SW 1271 (cell line): ENCODE results near the gene FNBP1.

Experiments used
- DNase-seq, 2 experiments: peaks; one replicate each; lab custom pipeline; 2025; lab: John Stamatoyannopoulos, UW

The FNBP1 gene

DNA sequence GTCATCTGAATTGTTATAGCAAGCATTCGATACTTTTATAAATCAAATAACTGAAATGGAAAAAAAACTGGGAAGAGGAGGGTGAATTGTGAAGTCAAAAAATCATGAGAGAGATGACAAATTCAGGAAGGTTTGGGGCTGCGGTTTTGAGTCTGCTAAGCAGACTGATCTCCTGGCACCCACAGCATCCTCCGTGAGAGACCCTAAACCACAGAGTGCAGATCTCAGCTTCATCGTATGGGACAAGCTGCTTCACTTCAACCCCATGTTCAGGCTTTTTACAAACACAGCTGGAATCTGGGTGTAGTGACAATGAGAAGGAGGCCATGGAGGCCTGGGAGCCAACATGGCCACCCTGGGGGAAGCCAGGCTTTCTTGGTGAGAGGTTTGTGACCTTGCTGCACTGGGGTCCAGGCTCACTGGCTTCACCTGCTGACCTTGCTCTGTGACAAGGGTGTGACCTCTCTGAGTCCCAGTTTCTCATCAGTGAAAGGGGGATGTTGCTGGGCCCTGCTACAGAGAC, 188.3 kb downstream of the FNBP1 start:
- DNase-seq = no peak

DNA sequence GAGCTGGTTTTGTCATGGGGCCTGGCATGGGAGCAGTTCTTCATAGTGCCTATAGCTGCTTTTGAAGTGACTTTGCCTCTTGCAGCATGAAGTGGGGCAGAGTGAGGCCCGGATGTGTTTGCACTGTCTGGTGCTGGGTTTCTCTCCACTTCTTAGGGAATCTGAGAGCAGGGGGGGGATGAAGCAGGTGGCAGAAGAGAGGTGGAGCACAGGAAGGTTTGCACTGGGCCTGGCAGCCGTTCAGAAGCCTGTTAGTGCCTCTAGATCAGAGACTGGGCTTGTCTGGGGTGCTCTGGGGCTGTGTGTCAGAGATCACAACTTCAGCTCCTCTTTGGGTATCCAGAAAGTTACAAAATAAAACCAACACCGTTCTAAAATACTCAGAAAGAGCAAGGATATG, 189.4 kb downstream of the FNBP1 start:
- no peak for DNase-seq

DNA sequence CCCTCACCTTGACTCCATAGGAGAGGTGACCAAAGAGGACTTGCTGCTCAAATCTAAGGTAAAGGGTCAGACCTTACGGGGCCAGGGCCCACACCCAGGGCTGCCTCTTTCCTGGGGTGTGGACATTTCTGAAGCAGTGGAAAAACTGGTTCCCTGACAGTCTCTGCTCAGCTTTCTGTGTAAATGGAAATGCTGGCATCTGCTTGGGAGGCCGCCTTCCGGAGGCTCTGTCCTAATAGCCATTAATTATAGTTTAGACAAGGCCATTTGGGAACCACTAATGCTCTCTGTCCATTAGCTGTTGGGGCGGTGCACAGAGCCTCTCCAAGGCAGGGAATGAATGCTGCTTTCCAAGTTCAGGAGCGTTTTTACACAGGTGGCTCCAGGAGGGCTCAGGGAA, 190.4 kb downstream of the FNBP1 start:
- no peak for DNase-seq

DNA sequence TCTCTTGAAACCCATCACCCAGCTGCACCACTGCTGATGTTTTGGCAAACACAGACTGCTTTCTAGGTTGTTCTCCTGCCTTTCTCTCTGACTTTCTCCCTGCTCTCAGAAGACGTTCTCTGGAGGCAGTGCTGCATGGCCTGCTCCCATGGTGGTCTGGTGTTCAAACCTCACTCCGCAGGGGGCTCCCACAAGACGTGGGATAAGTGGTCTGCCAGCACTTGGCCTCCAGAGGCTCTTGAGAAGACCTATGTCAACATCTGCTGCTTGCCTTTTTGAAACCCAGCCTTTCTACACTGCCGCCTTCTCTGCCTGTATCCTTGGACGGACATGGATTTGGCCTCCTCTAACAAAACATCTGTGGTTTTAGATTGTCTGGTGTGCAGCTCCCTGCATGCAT, 191.2 kb downstream of the FNBP1 start:
- no peak for DNase-seq

DNA sequence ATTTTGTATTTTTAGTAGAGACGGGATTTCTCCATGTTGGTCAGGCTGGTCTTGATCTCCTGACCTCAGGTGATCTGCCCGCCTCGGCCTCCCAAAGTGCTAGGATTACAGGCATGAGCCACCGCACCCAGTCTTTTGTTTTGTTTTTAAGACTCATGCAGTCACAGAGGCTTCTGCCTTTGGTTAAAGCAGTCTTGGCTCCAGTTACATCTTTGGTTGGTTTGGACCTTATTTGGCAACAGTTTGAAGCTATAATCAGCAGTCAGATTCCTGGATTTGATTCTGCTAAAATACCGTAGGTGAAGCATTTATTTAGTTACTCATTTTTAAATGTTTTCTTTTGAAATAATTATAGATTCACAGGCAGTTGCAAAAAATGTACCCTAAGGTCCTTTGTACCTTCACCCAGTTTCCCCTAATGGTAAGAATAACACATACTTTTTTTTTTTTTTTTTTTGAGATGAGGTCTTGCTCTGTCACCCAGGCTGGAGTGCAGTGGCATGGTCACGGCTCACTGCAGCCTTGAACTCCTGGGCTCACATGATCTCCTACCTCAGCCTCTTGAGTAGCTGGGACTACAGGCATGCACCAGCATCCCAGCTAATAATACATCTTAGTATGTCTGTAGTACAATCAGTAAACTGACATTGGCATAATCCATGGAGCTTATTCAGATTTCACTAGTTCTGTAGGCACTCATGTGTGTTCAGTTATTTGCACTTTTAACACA, 192.0 kb downstream of the FNBP1 start:
- DNase-seq = no peak

DNA sequence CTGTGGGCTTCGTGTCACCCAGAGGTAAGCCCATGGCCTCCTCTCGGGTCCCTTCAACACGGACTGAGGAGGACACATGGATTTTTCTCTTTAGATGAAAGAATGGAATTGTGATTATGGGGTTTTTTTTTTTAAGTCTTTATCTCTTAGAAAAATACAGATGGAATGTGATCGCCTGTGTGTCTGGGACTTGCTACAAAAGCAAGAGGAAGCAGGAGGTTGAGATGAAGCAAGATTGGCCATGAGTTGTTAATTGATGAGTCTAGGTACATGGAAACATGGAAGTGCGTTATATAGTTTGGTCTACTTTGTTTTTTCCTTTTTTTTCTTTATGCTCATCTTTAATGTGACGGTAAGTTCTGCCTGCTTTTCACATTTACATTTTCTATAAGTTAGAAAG, 193.1 kb downstream of the FNBP1 start:
- DNase-seq = no peak

DNA sequence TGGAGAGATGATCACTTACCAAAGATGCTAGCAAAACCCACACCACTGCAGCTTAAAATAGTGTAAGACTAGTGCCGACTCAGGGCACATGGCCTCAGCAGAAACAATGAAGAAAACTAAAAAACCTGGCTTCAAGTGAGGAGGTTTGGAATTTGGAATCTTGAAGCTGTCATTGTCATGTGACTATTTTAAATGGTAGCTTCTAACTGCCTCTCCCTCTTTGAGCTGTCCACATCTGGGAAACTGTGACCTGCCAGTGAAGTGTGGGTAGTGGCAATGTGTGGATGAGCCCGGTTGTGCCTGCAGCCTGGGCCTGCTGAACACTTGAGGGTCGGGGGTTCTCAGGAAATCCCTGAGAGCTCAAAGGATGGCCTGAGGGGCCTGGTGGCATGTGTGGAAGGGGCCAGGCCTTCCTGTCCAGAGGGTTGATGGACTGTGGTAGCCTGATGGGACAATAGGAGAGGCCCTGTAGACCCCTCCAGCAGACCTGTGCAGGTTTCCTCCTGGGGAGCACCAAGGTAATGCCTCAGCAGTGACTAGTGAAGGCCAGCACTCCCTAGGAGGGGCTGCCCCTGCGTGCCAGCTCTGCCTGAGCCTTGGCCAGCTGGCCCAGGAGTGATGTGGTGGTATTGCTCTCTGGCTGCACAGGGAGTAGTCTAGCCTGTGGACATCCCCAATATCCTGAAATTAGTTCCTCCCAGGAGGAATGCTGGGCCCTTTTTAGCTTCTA, 194.1 kb downstream of the FNBP1 start:
- DNase-seq = no peak

DNA sequence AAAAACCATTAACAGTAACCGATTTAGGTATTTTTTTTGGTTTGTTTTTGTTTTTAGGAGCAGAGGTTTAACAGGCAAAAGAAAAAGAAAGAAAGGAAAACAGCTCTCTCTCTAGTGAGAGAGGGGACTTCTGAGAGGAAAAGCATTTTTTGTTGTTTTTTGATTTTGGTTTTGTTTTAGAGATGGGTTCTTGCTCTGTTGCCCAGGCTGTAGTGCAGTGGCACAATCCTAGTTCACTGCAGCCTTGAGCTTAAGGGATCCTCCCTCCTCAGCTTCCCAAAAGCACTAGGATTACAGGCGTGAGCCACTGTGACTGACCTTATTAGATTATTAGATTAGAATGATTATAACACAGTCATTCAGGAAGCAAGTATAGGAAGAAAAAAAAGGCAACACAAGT, 197.6 kb downstream of the FNBP1 start:
- DNase-seq = no peak

DNA sequence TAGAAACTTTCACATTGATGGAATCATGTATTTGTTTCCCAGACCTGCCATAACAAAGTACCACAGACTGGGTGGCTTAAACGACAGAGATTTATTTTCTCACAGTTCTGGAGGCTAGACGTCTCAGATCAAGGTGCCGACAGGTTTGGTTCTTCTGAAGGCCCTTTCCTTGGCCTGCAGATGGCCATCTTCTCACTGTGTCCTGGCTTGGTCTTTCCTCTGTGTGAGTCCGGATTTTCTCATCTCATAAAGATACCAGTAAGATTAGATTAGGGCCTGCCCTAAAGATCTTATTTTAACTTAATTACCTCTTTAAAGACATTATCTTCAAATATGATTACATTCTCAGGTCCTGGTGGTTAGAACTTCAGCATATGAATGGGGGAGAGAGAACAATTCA, 201.9 kb downstream of the FNBP1 start:
- DNase-seq = no peak

DNA sequence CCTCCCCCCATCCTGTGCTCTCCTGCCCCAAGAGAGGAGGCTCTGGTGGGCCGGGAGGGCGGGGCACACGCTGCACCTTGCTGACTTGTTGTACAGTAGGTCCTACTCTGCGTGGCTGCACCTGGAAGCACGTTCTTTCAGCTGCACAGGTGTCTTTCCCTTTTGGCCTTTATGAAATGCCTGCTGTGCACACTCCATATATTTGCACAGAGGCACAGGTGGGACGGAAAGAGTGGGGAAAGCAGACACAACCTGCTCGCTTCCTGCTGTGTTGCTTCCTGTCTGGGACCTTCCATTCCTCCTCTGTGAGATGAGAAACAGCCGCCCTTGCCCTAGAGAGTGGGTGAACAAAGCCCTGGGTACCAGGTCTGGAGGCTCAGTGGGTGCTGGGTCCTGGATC, 203.0 kb downstream of the FNBP1 start:
- no peak for DNase-seq

DNA sequence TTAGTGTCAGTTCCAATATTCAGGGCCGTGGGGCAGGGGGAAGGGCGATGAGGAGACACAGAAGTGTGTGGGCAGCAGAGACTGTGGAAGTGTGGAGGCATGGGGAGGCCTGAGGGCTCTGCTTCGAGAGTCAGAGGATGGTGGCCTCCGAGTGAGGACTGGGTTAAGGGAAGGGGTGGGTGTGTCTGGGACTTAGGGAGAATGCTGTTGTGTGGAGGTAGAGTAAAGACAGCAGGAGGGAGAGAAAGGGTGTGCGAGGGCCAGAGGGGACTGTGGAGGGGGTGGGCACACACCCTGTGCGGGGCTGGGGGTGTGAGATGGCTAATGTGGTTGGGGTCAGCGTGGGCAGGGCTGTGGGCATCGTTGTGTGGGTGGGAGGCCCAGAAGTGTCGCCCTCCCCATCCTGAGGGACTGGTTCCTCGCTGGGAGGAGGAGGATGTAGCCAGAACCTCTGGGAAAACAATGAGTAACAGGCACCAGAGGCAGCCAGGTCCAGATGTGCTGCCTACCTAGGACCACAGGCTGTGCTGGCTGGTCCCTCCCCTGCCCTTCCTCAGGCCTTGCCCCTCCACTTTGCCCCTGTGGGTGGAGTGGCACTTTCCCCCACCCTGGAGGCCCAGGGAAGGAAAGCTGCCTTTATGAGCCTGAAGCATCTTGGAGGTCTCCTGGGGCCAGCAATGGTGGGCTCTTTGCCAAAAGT, 203.5 kb downstream of the FNBP1 start:
- no peak for DNase-seq

DNA sequence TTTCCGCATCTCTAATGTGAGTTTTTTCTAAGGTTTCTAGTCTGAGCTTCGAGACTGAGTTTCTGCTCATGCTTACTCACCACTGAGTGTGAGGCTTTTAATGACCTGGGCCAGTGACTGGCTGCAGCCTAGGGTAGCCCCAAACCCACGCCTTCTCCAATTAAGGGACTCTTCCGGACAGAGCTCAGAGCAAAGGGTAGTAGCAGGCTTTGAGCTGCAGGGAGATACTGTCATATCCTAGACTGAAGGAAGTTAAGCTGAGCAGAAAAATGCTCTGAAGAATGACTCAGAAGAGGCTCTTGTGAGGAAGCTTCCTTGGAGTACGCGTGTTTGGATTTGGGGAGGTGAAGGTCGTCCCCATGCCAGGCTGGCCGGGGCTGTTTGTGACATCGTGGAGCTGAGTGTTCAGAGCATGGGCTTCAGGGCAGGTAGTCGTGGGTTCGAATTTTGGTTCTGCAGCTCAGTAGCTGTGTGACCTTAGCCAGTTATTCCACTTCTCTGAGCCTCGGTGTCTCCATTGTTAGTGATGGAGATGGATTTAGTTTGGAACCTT, 204.2 kb downstream of the FNBP1 start:
- no peak for DNase-seq
